Fibroblast of lung (primary cell): ENCODE data around the gene SH3TC2. TPM values are rescaled to one million over a fixed set of nuclear protein-coding genes. Genes with fewer than 3 reads are reported as not detected.
A peak's percentile ranks its signal among the peaks of the same experiment; 100 is the strongest.

Experiments used
- DNase-seq, 2 donors: peaks; one replicate each; pipeline versions ENCODE4 v3.0.0 to v3.0.0-alpha.2; 2010; ENCODE audit warnings: low read depth in 2 of 2
- H2AFZ ChIP-seq: 2 replicates; pipeline ENCODE4 v1.5.1; 2012; ENCODE audit warnings: low read length, control low read depth, inconsistent platforms
- H3K27ac ChIP-seq: 2 replicates; pipeline ENCODE4 v1.5.1; 2011; ENCODE audit warnings: low read length, control low read depth; ENCODE audit not compliant: insufficient read depth
- H3K27me3 ChIP-seq: 2 replicates; pipeline ENCODE4 v1.5.1; 2011; ENCODE audit warnings: mild to moderate bottlenecking, low read length; ENCODE audit not compliant: control insufficient read depth, insufficient read depth
- H3K36me3 ChIP-seq: 2 replicates; pipeline ENCODE4 v1.5.1; 2011; ENCODE audit warnings: low read length; ENCODE audit not compliant: control insufficient read depth, insufficient read depth
- H3K4me1 ChIP-seq: 2 replicates; pipeline ENCODE4 v1.5.1; 2011; ENCODE audit warnings: low read length; ENCODE audit not compliant: control insufficient read depth, insufficient read depth; ENCODE audit errors: extremely low read depth
- H3K4me2 ChIP-seq: 2 replicates; pipeline ENCODE4 v1.5.1; 2011; ENCODE audit warnings: low read length, control low read depth; ENCODE audit not compliant: insufficient read depth; ENCODE audit errors: extremely low read depth
- H3K4me3 ChIP-seq, 4 experiments: fragments of 200-600 bp in 1 of 4; sonication (generic) in 1 of 4; replicated peaks in 1 of 4; 2 replicates each; pipeline ENCODE4 v1.5.1; 2011 to 2016; ENCODE audit warnings: low read length in 4 of 4, low read depth in 3 of 4, mild to moderate bottlenecking in 3 of 4, control low read depth in 2 of 4, inconsistent platforms in 1 of 4, mixed read lengths in 1 of 4; ENCODE audit not compliant: insufficient read depth in 1 of 4; ENCODE audit errors: control extremely low read depth in 1 of 4
- H3K79me2 ChIP-seq: 2 replicates; pipeline ENCODE4 v1.5.1; 2012; ENCODE audit warnings: mild to moderate bottlenecking, low read length, inconsistent platforms; ENCODE audit not compliant: control insufficient read depth, insufficient read depth
- H3K9ac ChIP-seq: 2 replicates; pipeline ENCODE4 v1.5.1; 2011; ENCODE audit warnings: mild to moderate bottlenecking, low read length, control low read depth; ENCODE audit not compliant: insufficient read depth
- H3K9me3 ChIP-seq: 2 replicates; pipeline ENCODE4 v1.5.1; 2012; ENCODE audit warnings: low read depth, low read length; ENCODE audit not compliant: control insufficient read depth, insufficient read depth
- H4K20me1 ChIP-seq: 2 replicates; pipeline ENCODE4 v1.5.1; 2011; ENCODE audit warnings: low read length; ENCODE audit not compliant: control insufficient read depth, insufficient read depth; ENCODE audit errors: extremely low read depth
- CTCF ChIP-seq, 2 donors: IDR thresholded peaks in 1 of 2; conservative IDR thresholded peaks in 1 of 2; 1 replicate in 1 of 2; 2 replicates in 1 of 2; pipeline ENCODE4 v1.5.1; 2011 to 2012; ENCODE audit warnings: low read length in 2 of 2, control low read depth in 1 of 2, inconsistent platforms in 1 of 2, low read depth in 1 of 2, mild to moderate bottlenecking in 1 of 2
- EZH2 ChIP-seq: IDR thresholded peaks from 2 replicates; pipeline ENCODE4 v1.5.1; 2012; ENCODE audit warnings: low read length, control low read depth, mild to moderate bottlenecking; ENCODE audit errors: missing control alignments
- polyA plus RNA-seq, 2 donors: library from polyadenylated mRNA; depleted of rRNA in 1 of 2; stranded (reverse) in 1 of 2; unstranded in 1 of 2; fragments of >200 nt; gene quantifications; 2 replicates each; pipeline ENCODE4 v1.2.1, GENCODE V29; 2011 to 2012; ENCODE audit warnings: missing spikeins in 1 of 2
- total RNA-seq: library from RNA; depleted of rRNA; stranded (reverse); fragments of >200 nt; gene quantifications from 2 replicates; pipeline ENCODE4 v1.2.1, GENCODE V29; 2014

Gene SH3TC2
- total and polyA plus RNA-seq, 2 donors (not counting 1 experiment from before 2014, with no cell fraction given) = 0.83 to 3.2 TPM

DNA sequence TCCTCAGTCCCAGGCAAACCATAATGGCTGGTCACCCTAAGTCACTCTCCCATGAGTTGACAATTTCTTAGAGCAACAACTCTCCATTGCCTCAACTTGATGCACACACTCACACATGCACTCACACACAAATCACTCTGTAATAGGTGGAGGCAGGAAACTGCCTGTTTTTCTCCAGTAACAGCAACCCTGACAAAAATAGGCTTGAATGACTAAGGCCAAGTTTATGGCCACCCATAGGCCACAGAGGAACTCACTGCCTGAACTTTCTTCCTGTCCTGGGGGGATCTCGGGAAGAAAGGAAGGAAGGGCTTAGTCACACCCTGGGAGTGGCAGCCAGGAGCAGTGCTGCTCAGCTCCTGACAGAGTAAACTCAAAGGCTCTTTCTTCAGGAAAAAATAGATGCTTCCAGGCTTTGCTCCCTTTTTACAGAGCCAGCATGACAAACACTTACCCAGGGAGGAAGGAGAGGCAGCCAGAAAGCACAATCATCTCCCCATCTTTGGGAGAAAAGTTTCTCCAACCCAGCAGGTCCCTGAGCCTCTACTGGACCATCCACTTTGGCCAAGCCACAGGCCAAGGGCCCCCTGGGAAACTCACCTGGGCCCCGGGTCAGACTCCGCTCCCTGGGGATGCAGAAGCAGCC lies 368 bp downstream of the SH3TC2 start:
- Histone ChIP-seq H4K20me1 (no peaks in the 10 kb centered on the region), H3K4me1 (peaks cover 13% of the 10 kb centered on the region), H3K79me2 (no peaks in the 10 kb centered on the region), H3K9ac (no peak overlapping the region), H3K4me2 (peak overlapping the region; percentile 7), H3K27ac (peak overlapping the region; percentile 51), H2AFZ (peak overlapping the region; percentile 38), H3K27me3 (no peaks in the 10 kb centered on the region), H3K4me3 (no peak overlapping the region), H3K9me3 (no peaks in the 10 kb centered on the region), H3K36me3 (no peaks in the 10 kb centered on the region)
- TF ChIP-seq EZH2 = no peak
- no peak for TF ChIP-seq CTCF (conservative IDR thresholded peaks at IDR 0.05 in 1 of 2, IDR thresholded peaks at IDR 0.05 in 1 of 2; ENCODE audit: low read depth in 1 of 2, low read length in 2 of 2)
- peak; percentile 47 to 85 for DNase-seq

DNA sequence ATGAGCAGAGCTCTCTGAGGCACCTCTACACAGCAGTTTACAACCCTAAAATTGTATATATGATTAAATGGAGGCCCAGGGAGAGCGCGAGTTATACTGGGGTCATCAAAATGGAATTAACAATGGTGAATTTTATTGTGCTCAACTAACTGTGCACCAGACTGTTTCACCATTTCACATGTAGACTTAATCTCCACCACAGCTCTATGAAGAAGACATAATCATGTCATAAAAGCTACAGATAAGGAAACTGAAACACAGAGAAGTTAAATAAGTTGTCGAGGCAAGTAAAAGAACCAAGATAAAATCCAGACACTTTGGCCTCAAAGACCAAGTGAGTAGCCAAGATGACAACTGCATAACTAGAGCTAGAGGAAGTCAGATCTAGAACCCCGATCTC lies 1.5 kb downstream of the SH3TC2 start:
- Histone ChIP-seq H2AFZ (no peak overlapping the region), H3K27ac (no peak overlapping the region), H3K36me3 (no peaks in the 10 kb centered on the region), H3K27me3 (no peaks in the 10 kb centered on the region), H3K9ac (no peak overlapping the region), H3K4me2 (no peak overlapping the region), H3K9me3 (no peaks in the 10 kb centered on the region), H3K4me1 (peaks cover 13% of the 10 kb centered on the region), H3K4me3 (no peak overlapping the region), H3K79me2 (no peaks in the 10 kb centered on the region), H4K20me1 (no peaks in the 10 kb centered on the region)
- TF ChIP-seq EZH2 (no peak), CTCF (conservative IDR thresholded peaks at IDR 0.05 in 1 of 2, IDR thresholded peaks at IDR 0.05 in 1 of 2; ENCODE audit: low read depth in 1 of 2, low read length in 2 of 2) (no peak)
- DNase-seq = no peak

- no peak overlapping the region for H3K27ac ChIP-seq
Observed at GRCh38 chr5:149060325-149060724, 2.5 kb downstream of the SH3TC2 start.

More at GRCh38 chr5:149060325-149060724, 2.5 kb downstream of the SH3TC2 start:
- Histone ChIP-seq H3K4me1 (peaks cover 13% of the 10 kb centered on the region), H3K4me2 (no peak overlapping the region), H3K9me3 (no peaks in the 10 kb centered on the region), H4K20me1 (no peaks in the 10 kb centered on the region), H2AFZ (no peak overlapping the region), H3K27me3 (no peaks in the 10 kb centered on the region), H3K79me2 (no peaks in the 10 kb centered on the region), H3K36me3 (no peaks in the 10 kb centered on the region), H3K9ac (no peak overlapping the region), H3K4me3 (no peak overlapping the region)
- no peak for DNase-seq
- TF ChIP-seq EZH2 (no peak), CTCF (conservative IDR thresholded peaks at IDR 0.05 in 1 of 2, IDR thresholded peaks at IDR 0.05 in 1 of 2; ENCODE audit: low read depth in 1 of 2, low read length in 2 of 2) (no peak)
